ACC112 (cell line): ENCODE data around the gene MAP4K4.
A peak's percentile ranks its signal among the peaks of the same experiment; 100 is the strongest.

Source experiments
- H2AFZ ChIP-seq: fragments of 200-600 bp; sonication (generic); one replicate; pipeline ENCODE4 v1.6.0; 2017; ENCODE audit warnings: antibody characterized with exemption, low read length; ENCODE audit not compliant: unreplicated experiment
- H3K27ac ChIP-seq: fragments of 200-600 bp; sonication (generic); 2 replicates; pipeline ENCODE4 v1.5.1; 2014; ENCODE audit warnings: low read depth, mild to moderate bottlenecking, antibody characterized with exemption, low read length, moderate library complexity
- H3K27me3 ChIP-seq: fragments of 200-600 bp; sonication (generic); 2 replicates; pipeline ENCODE4 v1.6.1; 2014; ENCODE audit warnings: mild to moderate bottlenecking, antibody characterized with exemption, low read length, moderate library complexity, mixed read lengths; ENCODE audit not compliant: insufficient read depth
- H3K36me3 ChIP-seq: fragments of 200-600 bp; sonication (generic); 2 replicates; pipeline ENCODE4 v1.6.1; 2016; ENCODE audit warnings: mild to moderate bottlenecking, antibody characterized with exemption, low read length, moderate library complexity, mixed read lengths; ENCODE audit not compliant: insufficient read depth
- H3K4me1 ChIP-seq: fragments of 200-600 bp; sonication (generic); one replicate; pipeline ENCODE4 v1.6.1; 2016; ENCODE audit warnings: low read length, mixed read lengths; ENCODE audit not compliant: insufficient read depth, unreplicated experiment, control insufficient read depth
- H3K4me3 ChIP-seq: fragments of 200-600 bp; sonication (generic); 2 replicates; pipeline ENCODE4 v1.5.1; 2014; ENCODE audit warnings: mild to moderate bottlenecking, low read depth, low read length
- H3K79me2 ChIP-seq: fragments of 200-600 bp; sonication (generic); one replicate; pipeline ENCODE4 v1.6.0; 2016; ENCODE audit warnings: low read length; ENCODE audit not compliant: control insufficient read depth, unreplicated experiment, insufficient read depth

Gene MAP4K4

GRCh38 chr2:101723371-101724124 is 26.0 kb downstream of the MAP4K4 start:
- Histone ChIP-seq H3K4me3 (no peak overlapping the region), H3K27ac (no peak overlapping the region), H3K27me3 (no peaks in the 10 kb centered on the region), H3K79me2 (peaks cover 99% of the 10 kb centered on the region), H2AFZ (no peak overlapping the region), H3K4me1 (peaks cover 73% of the 10 kb centered on the region), H3K36me3 (no peaks in the 10 kb centered on the region; the same call in 1 of the 2 replicates)

- Histone ChIP-seq H3K4me1 (peaks cover 70% of the 10 kb centered on the region), H3K79me2 (peaks cover 99% of the 10 kb centered on the region), H3K4me3 (no peak overlapping the region), H3K27me3 (no peaks in the 10 kb centered on the region), H3K36me3 (no peaks in the 10 kb centered on the region; the same call in 1 of the 2 replicates), H2AFZ (no peak overlapping the region), H3K27ac (no peak overlapping the region)
These were observed 26.6 kb downstream of the MAP4K4 start for GRCh38 chr2:101724125-101724474.

GRCh38 chr2:101725038-101725437 is 27.5 kb downstream of the MAP4K4 start:
- Histone ChIP-seq H3K36me3 (peaks cover 5% of the 10 kb centered on the region), H3K27ac (no peak overlapping the region), H3K79me2 (peaks cover 100% of the 10 kb centered on the region), H3K4me3 (no peak overlapping the region), H3K4me1 (peaks cover 71% of the 10 kb centered on the region), H2AFZ (no peak overlapping the region), H3K27me3 (no peaks in the 10 kb centered on the region)

- H3K4me3 ChIP-seq, result no peak overlapping the region
- H3K27me3 ChIP-seq, result no peaks in the 10 kb centered on the region
- H3K79me2 ChIP-seq, result peaks cover 100% of the 10 kb centered on the region
- H3K4me1 ChIP-seq, result peaks cover 71% of the 10 kb centered on the region
- H2AFZ ChIP-seq, result no peak overlapping the region
- peaks cover 6% of the 10 kb centered on the region for H3K36me3 ChIP-seq
- H3K27ac ChIP-seq, result no peak overlapping the region
These were observed 28.1 kb downstream of the MAP4K4 start for GRCh38 chr2:101725515-101726192.

GRCh38 chr2:101728865-101729264 is 31.4 kb downstream of the MAP4K4 start:
- no peak overlapping the region for H3K4me3 ChIP-seq
- H3K79me2 ChIP-seq, result peaks cover 99% of the 10 kb centered on the region
- H3K36me3 ChIP-seq, result peaks cover 6% of the 10 kb centered on the region; the same call in 1 of the 2 replicates
- no peak overlapping the region for H3K27ac ChIP-seq
- no peaks in the 10 kb centered on the region for H3K27me3 ChIP-seq
- H2AFZ ChIP-seq, result no peak overlapping the region
- H3K4me1 ChIP-seq, result peaks cover 79% of the 10 kb centered on the region

GRCh38 chr2:101729521-101730190 is 32.1 kb downstream of the MAP4K4 start:
- Histone ChIP-seq H3K4me3 (no peak overlapping the region), H3K4me1 (peaks cover 78% of the 10 kb centered on the region), H3K79me2 (peaks cover 99% of the 10 kb centered on the region), H3K36me3 (peaks cover 6% of the 10 kb centered on the region; the same call in 1 of the 2 replicates), H3K27ac (no peak overlapping the region), H2AFZ (no peak overlapping the region), H3K27me3 (no peaks in the 10 kb centered on the region)

GRCh38 chr2:101731221-101732054 is 33.9 kb downstream of the MAP4K4 start:
- Histone ChIP-seq H3K4me1 (peaks cover 85% of the 10 kb centered on the region), H3K79me2 (peaks cover 99% of the 10 kb centered on the region), H2AFZ (no peak overlapping the region), H3K27me3 (no peaks in the 10 kb centered on the region), H3K4me3 (no peak overlapping the region), H3K27ac (peak overlapping the region; percentile 63), H3K36me3 (peaks cover 6% of the 10 kb centered on the region; the same call in 1 of the 2 replicates)

- H3K4me1 ChIP-seq, result peaks cover 85% of the 10 kb centered on the region
- no peak overlapping the region for H2AFZ ChIP-seq
- H3K36me3 ChIP-seq, result peaks cover 6% of the 10 kb centered on the region; the same call in 1 of the 2 replicates
- peaks cover 94% of the 10 kb centered on the region for H3K79me2 ChIP-seq
- H3K27ac ChIP-seq, result peak overlapping the region; percentile 63; the same call in 1 of the 2 replicates
- H3K27me3 ChIP-seq, result no peaks in the 10 kb centered on the region
- H3K4me3 ChIP-seq, result no peak overlapping the region
These were observed 34.7 kb downstream of the MAP4K4 start for GRCh38 chr2:101732199-101732598.

- H3K36me3 ChIP-seq, result peaks cover 6% of the 10 kb centered on the region; the same call in 1 of the 2 replicates
- no peak overlapping the region for H3K27ac ChIP-seq
- no peak overlapping the region for H2AFZ ChIP-seq
- H3K79me2 ChIP-seq, result peaks cover 93% of the 10 kb centered on the region
- no peak overlapping the region for H3K4me3 ChIP-seq
- H3K27me3 ChIP-seq, result no peaks in the 10 kb centered on the region
- peaks cover 86% of the 10 kb centered on the region for H3K4me1 ChIP-seq
These were observed 35.3 kb downstream of the MAP4K4 start for GRCh38 chr2:101732773-101733256.
